NOMO-1 treated with dmso at 0.1 percent for 144 hours (cell line): ENCODE measurements around the gene ARL2BP.

ENCODE experiments used
- DNase-seq: peaks from one replicate; lab custom pipeline; 2025; ENCODE audit not compliant: unreplicated experiment; lab: John Stamatoyannopoulos, UW

ARL2BP gene

DNA sequence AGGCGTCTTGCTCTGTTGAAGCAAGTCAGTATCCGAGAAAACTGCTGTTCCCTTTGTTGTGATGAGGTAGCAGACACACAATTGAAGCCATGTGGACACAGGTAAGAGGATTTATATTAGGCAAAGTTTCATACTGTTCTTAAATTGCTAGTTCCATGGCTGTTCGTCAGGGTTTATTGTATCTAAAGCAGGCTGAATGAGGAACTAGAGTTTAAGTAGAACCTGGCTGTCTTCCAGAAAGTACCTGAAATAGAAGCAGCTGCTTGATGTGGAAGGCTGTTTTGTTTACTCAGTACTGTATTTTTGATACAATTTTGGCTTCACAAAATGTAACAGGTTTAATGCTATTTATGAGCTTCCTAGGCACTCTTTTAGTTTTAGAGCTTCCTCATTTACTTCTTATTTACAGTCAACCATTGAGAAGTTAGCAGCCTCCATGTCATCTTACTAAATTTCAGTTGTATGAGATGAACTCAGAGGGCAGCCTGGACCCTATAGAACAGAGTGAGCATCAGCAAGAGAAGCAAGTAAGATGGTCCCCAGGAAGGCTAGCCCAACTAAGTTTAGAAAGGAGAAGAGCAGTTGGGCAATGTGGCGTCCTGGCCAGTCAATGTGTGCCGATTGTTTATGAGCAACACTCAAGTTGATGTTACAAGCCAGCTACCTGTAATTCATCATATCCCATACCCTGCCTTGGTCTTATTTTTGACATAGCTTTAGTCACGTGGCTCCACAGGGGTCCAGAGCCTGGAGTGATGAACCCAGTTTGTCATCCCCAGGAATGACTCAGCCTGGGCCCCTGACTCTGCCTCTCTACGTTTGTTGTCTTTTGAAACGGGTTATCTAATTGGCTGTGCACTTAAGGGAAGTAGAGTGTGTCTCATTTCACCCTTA is 9.7 kb upstream of the ARL2BP start:
- peak; percentile 67 for DNase-seq

DNA sequence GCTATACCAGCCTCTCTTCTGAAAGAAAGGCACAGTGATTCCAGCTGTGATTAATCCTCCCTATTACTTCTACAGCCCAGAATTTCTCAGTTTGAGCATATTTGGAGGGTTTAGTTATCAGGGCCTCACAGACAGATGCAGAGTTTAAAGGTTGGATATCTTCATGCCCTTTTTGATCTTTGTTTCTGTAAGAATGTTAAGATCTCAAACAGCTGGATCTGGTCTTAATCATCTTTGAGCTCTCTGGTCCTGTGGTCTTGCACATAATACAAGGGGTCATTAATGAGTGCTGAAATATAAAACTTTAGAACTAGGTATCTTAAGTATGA is 9.1 kb upstream of the ARL2BP start:
- DNase-seq: no peak

- no peak for DNase-seq
These were observed 6.4 kb upstream of the ARL2BP start for GRCh38 chr16:57238682-57239081.

GRCh38 chr16:57239107-57239506 is 6.0 kb upstream of the ARL2BP start:
- DNase-seq: no peak

- DNase-seq: peak; percentile 49
These were observed 4.2 kb upstream of the ARL2BP start for GRCh38 chr16:57240851-57241250.

GRCh38 chr16:57242650-57243049 is 2.4 kb upstream of the ARL2BP start:
- no peak for DNase-seq

DNA sequence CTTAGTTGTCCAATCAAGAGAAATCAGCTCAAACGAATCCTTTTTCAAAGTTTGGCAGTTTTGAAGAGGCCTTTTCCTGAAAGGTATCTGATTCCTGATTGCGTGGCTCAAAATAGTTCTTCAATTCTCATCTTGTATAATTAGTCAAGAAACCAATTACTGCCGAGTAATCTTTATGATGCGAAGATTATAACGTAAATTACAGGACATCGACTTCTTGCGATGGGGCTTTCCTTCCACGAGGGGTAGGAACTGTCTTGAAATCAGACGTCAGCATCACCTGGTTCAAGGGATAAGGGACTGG is 644 bp upstream of the ARL2BP start:
- no peak for DNase-seq

DNA sequence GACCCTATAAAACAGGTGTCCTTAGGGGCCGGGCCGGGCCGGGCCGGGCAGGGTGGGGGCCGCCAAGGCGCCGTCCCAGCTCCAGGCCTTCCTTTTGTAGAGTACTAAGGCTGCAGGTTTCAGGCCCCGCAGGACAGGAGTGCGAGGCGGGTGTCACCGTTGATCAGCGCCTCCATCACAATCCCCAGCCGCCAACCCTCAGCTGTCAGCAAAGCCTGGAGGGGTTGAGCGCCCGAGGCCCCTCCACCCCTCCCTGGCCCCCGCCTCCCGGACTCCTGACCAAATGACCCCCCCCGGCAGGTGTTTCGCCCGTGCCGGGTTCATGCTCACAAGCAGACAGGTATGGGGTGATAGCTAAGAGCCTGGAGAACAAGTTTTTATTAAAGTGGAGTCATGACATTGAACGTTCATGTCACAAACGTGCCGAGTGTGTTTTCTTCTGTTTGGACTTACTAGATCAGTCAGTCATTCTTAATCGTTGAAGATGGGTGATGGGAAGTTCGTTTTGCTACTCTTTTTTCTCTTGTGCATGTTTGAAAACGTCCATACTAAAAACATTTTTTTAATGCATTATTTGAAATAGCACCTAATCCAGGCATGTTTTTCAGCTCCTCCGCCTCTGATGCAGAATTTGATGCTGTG is 534 bp downstream of the ARL2BP start:
- no peak for DNase-seq

DNA sequence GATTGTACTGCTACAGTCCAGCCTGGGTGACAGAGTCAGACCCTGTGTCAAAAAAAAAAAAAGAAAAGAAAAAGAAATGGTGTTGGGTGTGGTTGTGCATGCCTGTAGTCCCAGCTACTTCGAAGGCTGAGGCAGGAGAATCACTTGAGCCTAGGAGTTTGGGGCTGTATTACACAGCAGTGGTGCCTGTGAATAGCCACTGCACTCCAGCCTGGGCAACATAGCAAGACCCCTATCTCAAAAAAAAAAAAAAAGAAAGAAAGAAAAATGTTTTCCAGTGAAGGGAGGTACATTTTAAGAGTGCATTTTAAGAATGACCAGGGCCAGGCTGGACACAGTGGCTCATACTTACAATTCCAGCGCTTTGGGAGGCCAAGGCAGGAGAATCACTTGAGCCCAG is 6.3 kb downstream of the ARL2BP start:
- no peak for DNase-seq

- DNase-seq: no peak
These were observed 7.2 kb downstream of the ARL2BP start for GRCh38 chr16:57252148-57252721.

- DNase-seq: no peak
These were observed 8.4 kb downstream of the ARL2BP start for GRCh38 chr16:57253466-57253865.

DNA sequence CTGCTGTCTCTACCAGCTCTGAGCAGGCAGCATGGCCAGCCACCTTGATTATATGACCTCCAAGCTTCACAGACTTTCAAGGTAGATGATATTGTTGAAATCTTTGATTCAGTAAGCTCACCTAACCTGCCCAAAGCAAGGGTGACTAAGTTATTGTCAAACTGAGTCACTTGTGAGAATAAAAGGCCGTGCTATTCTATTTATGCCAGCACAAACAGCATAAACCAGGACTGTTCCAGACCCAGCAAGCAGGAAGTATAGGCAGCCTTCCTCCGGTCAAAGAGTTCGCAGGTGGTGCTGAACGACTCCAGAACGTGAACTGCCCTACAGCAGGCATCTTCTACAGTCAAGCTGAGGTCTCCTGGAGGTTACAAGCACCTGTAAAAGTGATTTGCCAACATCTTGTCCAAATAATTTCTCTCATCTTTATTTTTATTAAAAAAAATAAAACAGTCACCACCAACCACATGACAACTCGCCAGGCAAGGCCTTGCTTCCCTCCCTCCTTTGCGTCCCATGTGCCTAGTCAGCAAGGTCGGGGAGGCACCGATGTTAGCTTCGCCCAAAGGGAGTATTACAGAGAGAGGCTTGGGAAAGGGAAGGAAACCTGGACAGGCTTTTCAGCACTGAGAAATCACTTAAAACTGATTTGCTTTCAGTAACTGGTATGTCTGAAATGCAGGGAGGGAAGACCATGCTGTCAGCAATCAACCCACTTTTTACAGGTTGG is 10.8 kb downstream of the ARL2BP start:
- DNase-seq: no peak

- DNase-seq: no peak
These were observed 11.7 kb downstream of the ARL2BP start for GRCh38 chr16:57256601-57257395.

DNA sequence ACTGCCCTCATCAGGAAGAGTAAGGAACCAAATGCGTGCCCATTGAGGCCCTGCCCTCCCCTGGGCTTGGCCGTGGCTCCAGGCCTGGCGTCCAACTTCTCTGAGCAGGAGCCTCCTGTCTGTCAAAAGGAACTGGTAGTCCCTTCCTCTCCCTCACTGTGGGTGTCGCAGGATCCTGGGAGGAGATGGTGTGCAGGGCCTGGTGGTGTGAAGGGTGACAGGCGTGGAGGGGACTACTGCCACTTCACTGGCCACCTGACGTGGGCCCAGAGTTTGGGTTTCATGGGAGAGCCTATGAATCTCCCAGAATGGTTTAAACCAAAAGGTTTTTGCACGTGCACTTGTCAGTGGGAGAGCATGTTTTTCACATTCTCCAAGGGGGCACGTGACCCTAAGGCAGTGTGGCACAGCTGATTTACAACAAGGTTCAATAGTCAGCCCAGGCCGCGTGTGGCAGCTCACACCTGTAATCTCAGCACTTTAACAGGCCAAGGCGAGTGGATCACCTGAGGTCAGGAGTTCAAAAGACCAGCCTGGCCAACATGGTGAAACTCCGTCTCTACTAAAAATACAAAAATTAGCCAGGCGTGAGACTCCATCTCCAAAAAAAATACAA is 12.5 kb downstream of the ARL2BP start:
- DNase-seq: no peak

- no peak for DNase-seq
These were observed 13.3 kb downstream of the ARL2BP start for GRCh38 chr16:57258226-57258909.

DNA sequence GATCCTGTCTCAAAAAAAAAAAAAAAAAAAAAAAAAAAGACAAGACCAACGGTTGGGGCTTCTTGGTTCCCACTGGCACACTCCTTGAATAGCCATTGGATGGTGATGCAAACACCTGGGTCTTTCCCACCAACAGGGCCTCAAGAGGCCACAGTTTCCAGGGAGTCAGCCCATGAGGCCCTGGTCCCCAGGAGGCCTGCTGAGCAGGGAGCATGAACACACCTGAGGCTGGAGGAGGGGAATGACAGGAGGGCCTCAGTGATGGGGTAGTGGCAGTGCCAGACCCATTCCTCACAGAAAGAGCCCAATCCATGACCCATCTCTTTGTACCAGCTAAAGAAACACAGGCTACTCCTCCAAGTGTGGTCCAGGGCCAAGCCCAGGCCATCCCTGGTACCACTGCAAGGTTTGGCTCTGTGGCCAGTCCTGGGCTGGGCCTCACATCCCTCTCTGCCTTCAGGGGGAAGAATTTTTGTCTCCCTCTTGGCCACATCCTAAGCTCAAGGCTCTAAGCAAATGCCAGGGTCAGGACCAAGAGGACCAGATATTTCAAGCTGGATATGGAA is 13.9 kb downstream of the ARL2BP start:
- no peak for DNase-seq

DNA sequence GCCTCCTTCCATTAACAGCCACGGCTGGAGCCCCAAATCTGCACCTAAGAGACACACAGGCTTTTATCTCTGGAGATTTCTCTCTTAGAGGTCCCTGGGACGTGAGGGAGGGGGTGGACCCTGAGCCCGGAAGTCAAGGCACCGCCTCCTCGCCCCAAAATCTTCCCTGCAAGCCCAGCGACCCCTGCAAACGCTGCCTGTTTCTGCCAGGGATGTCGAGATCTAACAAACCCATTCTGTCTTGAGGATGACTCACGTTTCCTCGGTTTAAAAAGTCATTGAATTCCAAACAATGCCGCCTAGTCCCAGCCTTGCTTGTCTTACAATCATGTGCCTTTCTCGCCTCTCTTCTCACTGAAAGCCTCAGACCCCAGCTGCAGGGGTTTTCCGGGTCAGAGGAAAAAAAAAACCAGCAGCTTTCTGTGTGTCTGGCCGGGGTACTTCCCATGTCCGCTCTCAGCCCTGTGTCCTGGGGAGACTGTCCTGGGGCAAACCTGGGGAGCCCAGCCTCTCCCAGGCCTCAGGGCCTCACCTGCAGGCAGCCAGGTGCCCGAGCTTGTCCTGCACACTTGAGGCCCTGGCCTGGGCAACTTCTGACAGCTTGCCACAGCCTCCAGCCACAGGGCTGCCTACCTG is 15.4 kb downstream of the ARL2BP start:
- no peak for DNase-seq

GRCh38 chr16:57261806-57262205 is 16.7 kb downstream of the ARL2BP start:
- DNase-seq: no peak

- no peak for DNase-seq
These were observed 17.9 kb downstream of the ARL2BP start for GRCh38 chr16:57262841-57263540.
